Epithelial cell of proximal tubule (primary cell): ENCODE results near the gene AXIN2. TPM values are rescaled to one million over a fixed set of nuclear protein-coding genes. Genes with fewer than 3 reads are reported as not detected.

Experiments used
- DNase-seq: peaks from one replicate; pipeline ENCODE4 v3.0.0-alpha.2; 2011; ENCODE audit warnings: low read depth
- H3K4me3 ChIP-seq: 2 replicates; pipeline ENCODE4 v1.5.1; 2011; ENCODE audit warnings: low read depth, mild to moderate bottlenecking, low read length
- total RNA-seq: library from RNA; depleted of rRNA; stranded (reverse); fragments of >200 nt; gene quantifications from 2 replicates; pipeline ENCODE4 v1.2.3, GENCODE V29; 2015
- TF ChIP-seq, protein P1 (sequence below): conservative IDR thresholded peaks from 2 replicates; pipeline ENCODE4 v1.5.1; 2012; ENCODE audit warnings: low read depth, mild to moderate bottlenecking, low read length

AXIN2 gene
- total RNA-seq = 1.4 and 1.8 TPM in 2 replicates

DNA sequence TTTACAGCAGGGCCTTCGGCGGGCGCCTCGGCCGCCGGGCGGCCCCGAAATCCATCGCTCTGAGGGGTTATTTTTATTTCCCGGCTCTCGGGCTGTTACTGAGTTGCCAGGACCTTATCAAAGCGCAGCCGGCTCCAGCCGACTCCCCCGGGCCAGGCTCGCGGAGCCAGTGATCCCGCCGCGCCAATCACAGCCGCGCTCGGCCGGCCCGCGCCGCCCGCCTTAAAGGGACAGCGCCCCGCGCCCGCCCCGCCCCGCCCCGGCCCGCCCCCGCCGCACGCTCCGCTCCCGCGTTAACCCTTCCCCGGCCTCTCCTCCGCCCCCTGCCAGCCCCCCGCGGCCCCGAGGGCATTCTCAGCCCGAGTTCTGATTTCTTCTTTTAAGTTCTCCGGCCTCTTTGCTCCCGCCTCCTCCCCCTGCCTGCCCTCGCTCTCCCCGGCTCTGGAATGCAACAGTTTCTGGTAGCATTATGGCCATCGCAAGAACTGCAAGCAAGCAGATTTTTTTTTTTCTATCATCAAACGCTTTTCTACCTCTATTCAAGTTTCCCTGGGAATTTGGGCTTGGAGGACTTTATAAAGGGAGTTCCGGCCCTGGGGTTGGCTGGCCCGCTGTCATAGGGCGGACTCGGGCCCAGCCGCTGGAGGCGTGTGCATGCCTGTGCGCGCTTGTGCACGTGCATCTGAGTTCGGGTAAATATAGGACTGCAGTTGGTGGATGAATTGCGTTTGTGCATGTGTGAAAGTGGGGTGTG is at the start of gene AXIN2:
AXIN2 (minus strand) TSS at position 197 of the 754 bp plus-strand sequence. CDS start 3,028 bp downstream, outside the sequence.
- TF ChIP-seq, protein P1, sequence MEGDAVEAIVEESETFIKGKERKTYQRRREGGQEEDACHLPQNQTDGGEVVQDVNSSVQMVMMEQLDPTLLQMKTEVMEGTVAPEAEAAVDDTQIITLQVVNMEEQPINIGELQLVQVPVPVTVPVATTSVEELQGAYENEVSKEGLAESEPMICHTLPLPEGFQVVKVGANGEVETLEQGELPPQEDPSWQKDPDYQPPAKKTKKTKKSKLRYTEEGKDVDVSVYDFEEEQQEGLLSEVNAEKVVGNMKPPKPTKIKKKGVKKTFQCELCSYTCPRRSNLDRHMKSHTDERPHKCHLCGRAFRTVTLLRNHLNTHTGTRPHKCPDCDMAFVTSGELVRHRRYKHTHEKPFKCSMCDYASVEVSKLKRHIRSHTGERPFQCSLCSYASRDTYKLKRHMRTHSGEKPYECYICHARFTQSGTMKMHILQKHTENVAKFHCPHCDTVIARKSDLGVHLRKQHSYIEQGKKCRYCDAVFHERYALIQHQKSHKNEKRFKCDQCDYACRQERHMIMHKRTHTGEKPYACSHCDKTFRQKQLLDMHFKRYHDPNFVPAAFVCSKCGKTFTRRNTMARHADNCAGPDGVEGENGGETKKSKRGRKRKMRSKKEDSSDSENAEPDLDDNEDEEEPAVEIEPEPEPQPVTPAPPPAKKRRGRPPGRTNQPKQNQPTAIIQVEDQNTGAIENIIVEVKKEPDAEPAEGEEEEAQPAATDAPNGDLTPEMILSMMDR = peak; percentile 27
- DNase-seq = no peak
- peak within 1 kb of the TSS; percentile 86 for H3K4me3 ChIP-seq

DNA sequence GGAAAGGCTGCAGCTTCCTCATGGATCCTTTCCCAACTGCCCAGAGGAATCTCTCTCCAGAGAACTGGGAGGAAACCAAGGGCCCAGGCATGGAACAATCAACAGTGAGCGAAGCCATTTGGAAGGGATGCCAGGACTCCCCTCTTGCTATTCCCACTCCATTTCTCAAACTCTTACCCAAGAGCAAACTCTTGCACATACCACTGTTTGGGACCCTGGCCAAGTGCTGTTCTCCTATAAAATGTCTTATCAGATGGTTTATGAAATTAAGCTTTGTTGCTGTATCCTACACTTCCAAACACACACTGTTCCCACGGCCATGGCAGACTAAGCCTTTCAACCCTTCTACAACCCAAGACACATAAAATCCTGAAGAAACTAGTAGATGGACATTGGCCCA is 48.3 kb upstream of the AXIN2 start:
- TF ChIP-seq, protein P1 = no peak
- DNase-seq = no peak
- H3K4me3 ChIP-seq = no peak overlapping the region

GRCh38 chr17:65609286-65609685 is 47.8 kb upstream of the AXIN2 start:
- no peak for DNase-seq
- TF ChIP-seq, protein P1 = no peak
- no peak overlapping the region for H3K4me3 ChIP-seq

DNA sequence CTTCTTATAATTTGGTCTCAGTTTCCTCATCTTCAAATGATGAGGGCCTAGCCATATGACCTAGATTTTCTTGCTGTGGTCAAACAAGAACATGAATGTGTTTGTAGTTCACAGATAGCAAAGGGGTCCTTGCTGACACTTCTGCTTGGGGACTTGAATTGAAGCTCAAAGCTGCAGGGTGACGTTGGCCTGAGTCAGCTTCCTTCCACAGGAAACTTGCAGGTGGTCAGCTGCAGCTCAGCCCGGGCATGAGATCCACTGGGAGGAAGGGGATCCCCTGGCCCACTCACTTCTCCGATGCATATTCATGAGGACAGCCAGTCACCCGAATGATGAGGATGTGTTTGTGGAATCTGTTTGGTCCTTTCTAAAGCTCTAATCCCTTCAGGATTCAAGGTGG is 42.6 kb upstream of the AXIN2 start:
- TF ChIP-seq, protein P1 = no peak
- H3K4me3 ChIP-seq = no peak overlapping the region
- DNase-seq = no peak

- TF ChIP-seq, protein P1 = no peak
- DNase-seq = no peak
- no peak overlapping the region for H3K4me3 ChIP-seq
Measured at GRCh38 chr17:65601881-65602280, 40.4 kb upstream of the AXIN2 start.

GRCh38 chr17:65601145-65601544 is 39.7 kb upstream of the AXIN2 start:
- TF ChIP-seq, protein P1 = no peak
- DNase-seq = no peak
- H3K4me3 ChIP-seq = no peak overlapping the region

GRCh38 chr17:65600518-65600917 is 39.1 kb upstream of the AXIN2 start:
- no peak for DNase-seq
- H3K4me3 ChIP-seq = no peak overlapping the region
- TF ChIP-seq, protein P1 = no peak
